Renal cortex interstitium (tissue), 11 donors: Measurements from ENCODE around the gene GDF2. TPM values are rescaled to one million over a fixed set of nuclear protein-coding genes. Genes with fewer than 3 reads are reported as not detected.

ENCODE experiments used
- DNase-seq, 11 donors: peaks; one replicate each; pipeline ENCODE4 v3.0.0-alpha.2; 2013; ENCODE audit warnings: low read depth in 9 of 11, low spot score in 4 of 11; ENCODE audit errors: extremely low read depth in 1 of 11
- polyA plus RNA-seq, 3 donors: library from polyadenylated mRNA; unstranded; fragments of 120-200 nt; gene quantifications; one replicate each; pipeline ENCODE4 v1.2.1, GENCODE V29; 2013; ENCODE audit not compliant: insufficient read length in 3 of 3

GDF2 gene
- polyA plus RNA-seq, 3 donors: not detected

DNA sequence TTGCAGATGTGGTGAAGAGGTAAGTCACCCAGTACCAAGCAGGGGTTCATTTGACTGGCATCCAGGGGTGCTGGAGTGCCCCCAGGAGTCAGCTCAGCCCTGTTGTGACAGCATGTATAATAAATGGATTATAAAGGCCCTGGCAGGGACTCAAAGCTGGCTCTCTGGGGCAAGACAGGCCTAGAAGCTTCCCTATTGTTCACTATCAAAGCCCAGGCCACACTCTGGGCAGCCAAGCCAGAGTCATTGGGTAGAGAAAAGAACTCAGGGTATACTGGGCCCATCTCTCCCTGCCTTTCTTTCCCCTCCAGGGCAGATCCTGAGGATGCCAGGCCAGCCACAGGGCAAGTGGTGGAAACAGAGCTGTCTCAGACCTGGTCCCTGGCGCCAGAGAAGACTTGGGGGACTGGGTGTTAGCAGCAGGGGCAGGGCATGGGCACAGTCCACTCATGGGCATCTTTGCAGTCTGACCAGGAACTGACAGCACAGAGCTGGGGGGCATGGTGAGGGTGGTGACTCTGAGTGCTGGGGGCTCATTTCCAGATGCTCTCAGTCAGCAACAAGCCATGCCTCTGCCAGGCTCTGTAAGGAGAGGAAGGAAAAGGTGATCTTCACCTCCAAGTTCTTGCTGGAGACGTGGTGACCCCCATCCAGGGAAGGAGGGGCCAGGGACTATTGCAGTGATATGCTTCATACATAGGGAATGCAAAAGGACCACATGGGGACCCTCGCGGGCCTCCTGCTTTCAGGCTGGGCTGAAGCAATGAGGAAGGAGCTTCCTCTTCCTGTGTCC, 37.6 kb downstream of the GDF2 start:
- no peak for DNase-seq

DNA sequence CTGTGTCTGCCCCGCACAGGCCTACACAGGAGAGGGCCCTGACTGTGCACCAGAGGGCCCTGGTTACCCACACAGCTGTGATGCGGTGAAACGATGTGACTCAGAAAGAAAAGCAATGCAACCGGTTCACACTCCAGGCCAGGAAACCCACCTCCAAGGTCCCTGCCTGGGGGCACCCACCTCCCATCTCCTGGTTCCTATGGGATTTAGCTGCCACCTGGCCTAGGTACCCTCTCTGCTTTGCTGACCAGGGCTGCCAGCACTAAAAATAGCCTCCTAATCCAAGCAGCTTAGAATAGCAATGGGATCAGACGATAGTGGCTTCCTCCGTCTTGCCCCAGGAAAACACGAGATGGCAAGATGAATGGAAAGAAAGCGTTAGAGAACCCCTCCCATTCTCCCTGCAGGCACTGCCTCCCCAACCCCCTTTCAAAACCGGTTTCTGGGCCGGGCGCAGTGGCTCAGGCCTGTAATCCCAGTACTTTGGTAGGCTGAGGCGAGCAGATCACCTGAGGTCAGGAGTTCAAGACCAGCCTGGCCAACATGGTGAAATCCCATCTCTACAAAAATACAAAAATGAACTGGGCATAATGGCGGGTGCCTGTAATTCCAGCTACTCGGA, 38.3 kb downstream of the GDF2 start:
- no peak for DNase-seq

DNA sequence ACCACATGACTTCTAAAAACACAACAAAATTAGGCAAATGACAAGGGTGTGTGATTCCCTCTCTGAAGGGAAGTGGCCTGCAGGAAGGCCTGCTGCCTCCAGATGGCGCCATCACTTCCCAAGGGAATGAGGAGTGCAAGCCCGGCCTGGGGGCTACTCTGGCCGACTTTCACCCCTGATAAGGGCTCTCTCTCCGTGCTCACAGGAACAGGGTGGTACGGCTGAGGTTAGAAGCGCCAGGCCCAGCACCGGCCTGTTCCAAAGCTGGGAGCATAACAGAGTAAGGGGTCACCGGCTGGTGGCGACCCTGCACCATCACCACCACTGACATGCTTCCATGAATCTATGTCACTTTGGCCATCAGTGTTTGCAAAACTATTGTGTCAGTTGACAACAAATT, 39.0 kb downstream of the GDF2 start:
- DNase-seq: no peak

DNA sequence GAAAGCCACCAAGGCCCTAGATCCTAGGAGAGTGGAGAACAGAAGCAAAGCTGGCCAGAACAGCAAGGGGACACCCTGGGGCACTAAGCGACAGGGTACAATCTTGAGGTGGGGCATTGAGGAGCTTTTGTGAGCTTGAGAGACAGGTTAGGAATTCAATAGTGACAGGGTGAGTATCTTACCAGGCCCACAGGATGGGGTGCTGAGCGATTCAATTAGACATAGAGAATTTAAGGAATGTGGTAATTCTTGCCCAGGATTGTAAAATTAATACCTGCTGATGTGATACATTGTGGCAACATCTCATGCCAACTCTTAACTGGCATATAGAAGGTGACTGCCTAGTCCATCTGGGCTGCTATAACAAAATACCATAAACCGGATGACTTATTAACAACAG, 39.9 kb downstream of the GDF2 start:
- DNase-seq: no peak

DNA sequence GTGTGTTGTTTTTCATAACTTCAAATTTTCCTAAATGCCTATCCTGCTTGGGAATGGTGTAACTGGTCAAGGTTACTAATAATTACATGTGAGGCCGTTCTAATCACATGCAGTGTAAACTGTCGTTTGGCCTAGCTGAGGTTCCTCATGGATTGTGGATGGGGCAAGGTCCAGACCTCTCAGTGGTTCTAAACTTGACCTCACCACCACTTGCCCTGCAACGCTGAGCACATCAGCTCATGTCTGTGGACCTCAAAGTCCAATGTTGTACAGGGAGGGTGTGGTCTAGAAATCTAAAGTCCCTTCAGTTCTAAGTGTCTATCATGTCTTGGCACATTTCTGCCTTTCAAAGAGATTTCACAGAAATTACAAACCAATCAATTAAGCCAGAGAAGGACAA, 41.5 kb downstream of the GDF2 start:
- DNase-seq: no peak

DNA sequence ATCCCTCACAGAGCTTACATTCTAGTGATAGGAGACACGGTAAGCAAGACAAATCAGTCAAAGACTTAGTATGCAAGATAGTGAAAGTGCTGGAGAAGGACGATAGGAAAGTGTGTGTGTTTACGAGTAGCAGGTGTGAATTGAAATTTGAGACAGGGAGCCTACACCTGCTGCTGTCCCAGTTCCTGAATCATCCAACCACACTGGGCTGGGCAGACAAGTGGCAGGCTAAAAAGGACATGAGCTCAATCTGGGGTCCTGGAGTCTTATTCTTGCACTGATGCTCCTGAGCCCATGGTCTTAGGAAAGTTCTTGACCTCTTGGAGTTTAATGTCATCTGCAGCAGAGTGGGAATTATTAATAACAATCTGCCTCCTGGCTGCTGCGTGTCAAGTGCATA, 42.1 kb downstream of the GDF2 start:
- DNase-seq: no peak

DNA sequence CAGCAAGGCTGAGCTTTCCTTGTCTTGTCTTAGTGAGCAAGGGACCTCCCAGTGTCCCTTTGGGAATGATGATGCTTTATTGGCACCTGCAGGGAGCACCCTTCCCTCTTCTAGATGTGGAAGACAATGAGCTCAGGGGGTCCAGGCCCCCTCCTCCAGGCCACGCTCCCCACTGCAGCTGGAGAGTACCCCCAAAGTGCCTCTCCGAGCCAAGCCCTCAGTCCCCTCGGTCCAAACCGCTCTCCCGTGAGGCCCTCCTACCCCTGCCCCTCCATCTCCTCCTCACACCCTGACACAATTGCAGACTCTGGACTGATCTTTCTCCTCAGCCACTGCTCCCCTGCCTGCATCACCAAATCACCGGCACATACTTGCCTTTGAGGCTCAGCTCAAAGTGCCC, 42.7 kb downstream of the GDF2 start:
- DNase-seq: no peak

- no peak for DNase-seq
Observed at GRCh38 chr10:47365431-47366180, 43.4 kb downstream of the GDF2 start.

DNA sequence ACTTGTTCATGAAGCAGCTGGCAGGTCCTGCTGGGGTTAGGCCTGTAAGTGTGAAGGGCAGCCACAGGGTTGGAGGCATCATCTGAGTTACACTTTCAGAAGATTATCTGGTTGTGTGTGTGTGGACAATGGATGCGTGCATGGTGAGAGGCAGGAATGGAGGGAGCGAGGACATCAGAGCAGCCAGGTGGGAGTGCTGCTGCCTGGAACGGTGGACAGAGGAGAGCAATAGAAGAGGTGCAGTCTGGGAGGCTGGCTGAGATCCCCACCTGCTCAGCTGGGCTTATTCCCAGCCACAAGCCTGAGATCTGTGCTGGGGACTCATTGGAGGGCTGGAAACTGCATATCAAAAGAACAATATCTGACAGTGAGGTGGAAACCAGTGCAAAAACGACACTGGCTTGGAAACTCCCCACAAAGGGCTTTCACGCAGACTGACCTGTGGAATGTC, 44.0 kb downstream of the GDF2 start:
- DNase-seq: no peak

DNA sequence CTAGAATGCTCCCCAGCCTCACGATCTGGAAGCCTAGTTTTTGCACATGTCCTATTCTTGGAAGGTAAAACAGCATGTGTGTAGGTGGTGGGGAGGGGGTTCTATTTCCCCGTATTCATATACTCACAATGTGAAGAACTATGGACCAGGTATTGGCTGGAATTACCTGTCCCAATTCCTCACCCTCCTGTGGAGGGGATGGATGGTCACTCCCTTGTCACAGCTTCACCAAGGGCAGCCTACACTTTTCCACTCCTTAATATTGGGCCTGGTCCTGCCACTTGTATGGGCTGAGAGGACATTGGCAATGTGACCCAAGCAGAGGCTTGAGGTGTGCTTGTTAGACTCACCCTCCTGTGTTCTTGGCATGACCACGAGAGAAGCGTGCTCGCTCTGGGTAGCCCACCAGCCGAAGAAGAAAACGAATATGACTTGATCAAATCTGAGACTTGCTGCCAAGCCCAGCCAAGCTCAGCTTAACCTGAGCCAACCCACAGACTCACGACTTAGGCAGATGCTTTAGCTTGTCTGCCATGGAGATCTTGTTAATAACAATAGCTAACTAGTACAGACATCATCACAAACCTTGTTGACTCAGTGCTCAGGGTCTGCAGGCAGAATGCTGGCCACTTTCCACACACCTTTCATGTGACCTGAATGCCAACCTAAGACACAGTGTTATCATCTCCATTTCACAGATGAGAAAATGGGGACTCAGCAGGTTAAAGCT, 44.6 kb downstream of the GDF2 start:
- DNase-seq: no peak

- no peak for DNase-seq
Observed at GRCh38 chr10:47367646-47368045, 45.4 kb downstream of the GDF2 start.

GRCh38 chr10:47368431-47369180, 46.4 kb downstream of the GDF2 start:
- DNase-seq: no peak

DNA sequence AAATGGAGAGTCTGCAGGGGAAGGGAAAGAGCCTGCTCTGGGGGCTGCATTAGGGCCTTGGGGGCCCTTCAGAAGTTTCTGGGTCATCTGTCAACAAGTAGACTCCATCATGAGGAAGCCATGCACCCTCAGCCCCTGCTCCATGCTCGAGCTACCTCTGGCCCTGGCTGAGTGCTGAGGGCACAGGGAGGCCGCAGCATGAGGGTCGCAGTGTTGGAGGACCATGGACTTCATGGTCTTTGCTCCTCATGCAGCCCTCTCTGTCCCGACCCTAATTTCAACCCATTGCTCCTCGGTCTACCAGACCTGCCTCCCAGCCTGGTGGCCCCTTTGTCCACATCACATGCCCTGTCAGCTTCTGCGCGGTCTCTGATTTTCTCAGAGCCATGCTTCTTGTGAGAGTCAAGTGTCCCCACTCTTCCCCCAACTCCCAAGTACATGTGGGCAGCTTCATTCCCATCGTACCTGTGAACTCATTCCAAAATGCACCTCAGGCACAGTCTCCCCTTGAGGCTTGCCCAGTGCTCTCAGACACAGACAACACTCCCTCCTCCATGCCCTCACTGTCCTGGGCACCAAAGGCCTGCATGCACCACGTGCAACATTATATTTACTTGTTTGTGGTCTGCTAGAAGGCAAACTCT, 47.1 kb downstream of the GDF2 start:
- no peak for DNase-seq

GRCh38 chr10:47370015-47370767, 47.9 kb downstream of the GDF2 start:
- DNase-seq: no peak

DNA sequence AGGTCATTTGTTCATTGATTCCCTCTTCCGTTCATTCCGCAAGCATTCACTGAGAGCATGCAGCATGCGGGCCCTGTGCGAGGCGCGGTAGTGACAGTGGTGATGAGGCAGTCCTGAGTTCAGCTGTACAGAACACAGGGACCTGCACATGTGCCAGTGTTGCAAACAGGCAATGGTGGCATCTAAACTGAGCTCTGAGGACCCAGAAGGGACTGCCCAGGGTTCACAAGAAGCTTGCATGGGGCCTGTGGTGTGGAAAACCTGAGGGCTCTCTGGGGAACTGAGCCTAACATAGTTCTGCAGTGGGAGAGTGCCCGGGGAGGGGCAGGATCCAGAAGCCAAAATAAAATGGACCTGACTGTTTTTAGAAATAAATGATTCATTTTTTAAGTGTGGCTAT, 48.6 kb downstream of the GDF2 start:
- DNase-seq: no peak

GRCh38 chr10:47371629-47372485, 49.6 kb downstream of the GDF2 start:
- DNase-seq: no peak

GRCh38 chr10:47372726-47373125, 50.5 kb downstream of the GDF2 start:
- no peak for DNase-seq
